Endothelial cell (in vitro differentiated cells): ENCODE data around the gene CTNNA1. TPM values are rescaled to one million over a fixed set of nuclear protein-coding genes. Genes with fewer than 3 reads are reported as not detected.

ENCODE experiments used
- DNase-seq: peaks from one replicate; pipeline ENCODE4 v3.0.0; 2021; ENCODE audit warnings: low spot score
- H3K27ac Mint-ChIP-seq: one replicate; pipeline ENCODE4 v1.8.0; 2021; ENCODE audit warnings: mixed read lengths, inconsistent platforms; ENCODE audit not compliant: unreplicated experiment
- H3K27me3 Mint-ChIP-seq: one replicate; pipeline ENCODE4 v1.8.0; 2021; ENCODE audit warnings: mild to moderate bottlenecking, moderate library complexity, mixed read lengths, inconsistent platforms; ENCODE audit not compliant: unreplicated experiment
- H3K36me3 Mint-ChIP-seq: one replicate; pipeline ENCODE4 v1.8.0; 2021; ENCODE audit warnings: mild to moderate bottlenecking, low read depth, mixed read lengths, inconsistent platforms; ENCODE audit not compliant: unreplicated experiment
- H3K4me1 Mint-ChIP-seq: one replicate; pipeline ENCODE4 v1.8.0; 2021; ENCODE audit warnings: mild to moderate bottlenecking, mixed read lengths, inconsistent platforms; ENCODE audit not compliant: unreplicated experiment
- H3K4me3 Mint-ChIP-seq: one replicate; pipeline ENCODE4 v1.8.0; 2021; ENCODE audit warnings: mild to moderate bottlenecking, mixed read lengths, inconsistent platforms; ENCODE audit not compliant: unreplicated experiment
- H3K9me3 Mint-ChIP-seq: one replicate; pipeline ENCODE4 v1.8.0; 2021; ENCODE audit warnings: mixed read lengths, inconsistent platforms; ENCODE audit not compliant: unreplicated experiment
- CTCF ChIP-seq: fragments of 200-600 bp; sonication (generic); IDR thresholded peaks from one replicate; pipeline ENCODE4 v1.5.0; 2021; ENCODE audit warnings: antibody characterized with exemption; ENCODE audit not compliant: unreplicated experiment
- total RNA-seq: library from RNA; stranded (reverse); fragmentation: NEBNext Ultra II Directional; extraction: Animal tissue kit (Norgen Biotek cat#: 25700); gene quantifications from one replicate; pipeline ENCODE4 v1.2.1, GENCODE V29; 2021; ENCODE audit not compliant: unreplicated experiment

The CTNNA1 gene
- total RNA-seq, 1 donor from 2014 or later: 521 TPM

GRCh38 chr5:138934971-138935370 is 181.7 kb downstream of the CTNNA1 start:
- H3K9me3 Mint-ChIP-seq: no peaks in the 10 kb centered on the region
- peaks cover 69% of the 10 kb centered on the region for H3K36me3 Mint-ChIP-seq
- peaks cover 36% of the 10 kb centered on the region for H3K4me1 Mint-ChIP-seq
- H3K27me3 Mint-ChIP-seq: peaks cover 28% of the 10 kb centered on the region
- peak overlapping the region; percentile 65 for H3K4me3 Mint-ChIP-seq
- no peak for DNase-seq
- H3K27ac Mint-ChIP-seq: peak overlapping the region; percentile 33
- no peak for TF ChIP-seq CTCF

GRCh38 chr5:138935466-138935865 is 182.2 kb downstream of the CTNNA1 start:
- no peak for DNase-seq
- Mint-ChIP-seq H3K4me1 (peaks cover 36% of the 10 kb centered on the region), H3K27me3 (peaks cover 26% of the 10 kb centered on the region), H3K36me3 (peaks cover 64% of the 10 kb centered on the region), H3K4me3 (peak overlapping the region; percentile 73), H3K27ac (peak overlapping the region; percentile 84), H3K9me3 (no peaks in the 10 kb centered on the region)
- no peak for TF ChIP-seq CTCF

GRCh38 chr5:138936225-138936967 is 183.2 kb downstream of the CTNNA1 start:
- Mint-ChIP-seq H3K27ac (peak overlapping the region; percentile 88), H3K27me3 (peaks cover 26% of the 10 kb centered on the region), H3K4me3 (peak overlapping the region; percentile 74), H3K36me3 (peaks cover 59% of the 10 kb centered on the region), H3K9me3 (no peaks in the 10 kb centered on the region), H3K4me1 (peaks cover 32% of the 10 kb centered on the region)
- peak; percentile 28 for DNase-seq
- no peak for TF ChIP-seq CTCF

GRCh38 chr5:138936968-138937345 is 183.7 kb downstream of the CTNNA1 start:
- Mint-ChIP-seq H3K27ac (peak overlapping the region; percentile 88), H3K4me1 (peaks cover 29% of the 10 kb centered on the region), H3K36me3 (peaks cover 53% of the 10 kb centered on the region), H3K4me3 (peak overlapping the region; percentile 74), H3K27me3 (peaks cover 26% of the 10 kb centered on the region), H3K9me3 (no peaks in the 10 kb centered on the region)
- no peak for DNase-seq
- TF ChIP-seq CTCF: no peak
